Endothelial cell of umbilical vein (primary cell): ENCODE measurements around the gene LRRC74B. TPM values are rescaled to one million over a fixed set of nuclear protein-coding genes. Genes with fewer than 3 reads are reported as not detected.

Source experiments
- BruUV-seq: library from RNA; stranded (reverse); fragments of 400-500 nt; replicated peaks from 2 replicates; lab custom pipeline; 2021; lab: Mats Ljungman, UMichigan
- CTCF ChIA-PET: fragments of 300-600, 350-600 bp; sonication (Branson Sonifier 250); formaldehyde crosslinking; loops from one replicate; lab custom pipeline; 2021; ENCODE audit warnings: antibody characterized with exemption, inconsistent platforms; lab: Charles Lee
- POLR2A ChIA-PET: fragments of 300-600, 350-600 bp; sonication (Branson Sonifier 250); formaldehyde crosslinking; loops from one replicate; lab custom pipeline; 2021; ENCODE audit warnings: antibody characterized with exemption, inconsistent platforms; lab: Charles Lee
- DNase-seq: peaks from one replicate; pipeline ENCODE4 v3.0.0-alpha.2; 2011; ENCODE audit warnings: low read depth, low spot score
- FAIRE-seq: peaks from 2 replicates; lab custom pipeline; 2011; peaks lifted over from hg19 to GRCh38; lab: Jason Lieb, UNC
- H2AFZ ChIP-seq: 2 replicates; pipeline ENCODE4 v1.6.0; 2012; ENCODE audit warnings: low read depth, low read length, control low read depth, inconsistent platforms
- H3K27ac ChIP-seq: 2 replicates; pipeline ENCODE4 v1.5.1; 2011; ENCODE audit warnings: low read depth, mild to moderate bottlenecking, control low read depth, low read length, moderate library complexity; ENCODE audit not compliant: insufficient read depth
- H3K27me3 ChIP-seq, 2 experiments: 2 replicates each; pipeline versions ENCODE4 v1.6.0 to v1.6.1; 2011; ENCODE audit warnings: low read length in 2 of 2, mixed read lengths in 1 of 2; ENCODE audit not compliant: control insufficient read depth in 2 of 2, insufficient read depth in 2 of 2
- H3K36me3 ChIP-seq, 2 experiments: 2 replicates in 1 of 2; 3 replicates in 1 of 2; pipeline ENCODE4 v1.5.1; 2011; ENCODE audit warnings: low read length in 2 of 2, mild to moderate bottlenecking in 1 of 2, moderate library complexity in 1 of 2; ENCODE audit not compliant: control insufficient read depth in 2 of 2, insufficient read depth in 2 of 2; ENCODE audit errors: extremely low read depth in 1 of 2
- H3K4me1 ChIP-seq: 3 replicates; pipeline ENCODE4 v1.5.1; 2011; ENCODE audit warnings: mild to moderate bottlenecking, low read length; ENCODE audit not compliant: control insufficient read depth, insufficient read depth; ENCODE audit errors: extremely low read depth
- H3K4me2 ChIP-seq: 2 replicates; pipeline ENCODE4 v1.6.1; 2011; ENCODE audit warnings: low read length, control low read depth, mixed read lengths; ENCODE audit not compliant: insufficient read depth
- H3K4me3 ChIP-seq, 3 experiments: fragments of 200-600 bp in 1 of 3; sonication (generic), shearing (Covaris generic) in 1 of 3; replicated peaks in 1 of 3; 2 replicates each; pipeline ENCODE4 v1.5.1; 2011 to 2016; ENCODE audit warnings: control low read depth in 3 of 3, low read length in 3 of 3, mild to moderate bottlenecking in 2 of 3, inconsistent platforms in 1 of 3, low read depth in 1 of 3, moderate library complexity in 1 of 3; ENCODE audit not compliant: insufficient read depth in 1 of 3
- H3K79me2 ChIP-seq: 2 replicates; pipeline ENCODE4 v1.6.0; 2012; ENCODE audit warnings: low read length, inconsistent platforms; ENCODE audit not compliant: control insufficient read depth, insufficient read depth
- H3K9ac ChIP-seq: replicated peaks from 2 replicates; pipeline ENCODE3; 2011; ENCODE audit warnings: low read length, control low read depth; ENCODE audit not compliant: insufficient read depth; ENCODE audit errors: extremely low read depth
- H3K9me1 ChIP-seq: replicated peaks from 3 replicates; pipeline ENCODE4 v1.6.0; 2011; ENCODE audit warnings: mild to moderate bottlenecking, low read length; ENCODE audit not compliant: control insufficient read depth, insufficient read depth; ENCODE audit errors: extremely low read depth
- H3K9me3 ChIP-seq: replicated peaks from 2 replicates; pipeline ENCODE4 v1.5.1; 2012; ENCODE audit warnings: low read length, inconsistent platforms; ENCODE audit not compliant: control insufficient read depth, insufficient read depth
- H4K20me1 ChIP-seq: replicated peaks from 2 replicates; pipeline ENCODE3; 2011; ENCODE audit warnings: mild to moderate bottlenecking, low read length; ENCODE audit not compliant: control insufficient read depth, insufficient read depth; ENCODE audit errors: extremely low read depth
- EZH2 ChIP-seq: IDR thresholded peaks from 2 replicates; pipeline ENCODE4 v1.6.1; 2012; ENCODE audit warnings: borderline replicate concordance, low read depth, mild to moderate bottlenecking, moderate library complexity, low read length, inconsistent platforms; ENCODE audit not compliant: severe bottlenecking
- FOS ChIP-seq: IDR thresholded peaks from 2 replicates; pipeline ENCODE4 v1.6.1; 2011; ENCODE audit warnings: mild to moderate bottlenecking, low read length, moderate library complexity, borderline replicate concordance; ENCODE audit not compliant: insufficient read depth
- GATA2 ChIP-seq: IDR thresholded peaks from 2 replicates; pipeline ENCODE4 v1.7.0; 2011; ENCODE audit warnings: low read depth, mild to moderate bottlenecking, moderate library complexity, mixed read lengths, low read length; ENCODE audit not compliant: insufficient read length, insufficient read depth
- JUN ChIP-seq: IDR thresholded peaks from 2 replicates; pipeline ENCODE4 v1.6.1; 2011; ENCODE audit warnings: borderline replicate concordance, low read depth; ENCODE audit not compliant: insufficient read length, insufficient read depth
- MYC ChIP-seq: IDR thresholded peaks from one replicate; pipeline ENCODE4 v1.6.1; 2011; ENCODE audit warnings: mild to moderate bottlenecking, low read depth, low read length
- POLR2A ChIP-seq: IDR thresholded peaks from 2 replicates; pipeline ENCODE4 v1.6.1; 2012; ENCODE audit warnings: low read depth, mild to moderate bottlenecking, control low read depth, low read length
- POLR2AphosphoS5 ChIP-seq: IDR thresholded peaks from 2 replicates; pipeline ENCODE4 v1.6.1; 2012; ENCODE audit warnings: low read depth, mild to moderate bottlenecking, control low read depth, low read length, moderate library complexity; ENCODE audit not compliant: insufficient read depth
- dilution Hi-C: fragments of 300-500 bp; cut with MboI; formaldehyde crosslinking; loops from one replicate; pipeline ENCODE4 v1.15.0; 2019; ENCODE audit warnings: low sequenced_read_pairs; ENCODE audit not compliant: extremely low pct_ligation_motif_present
- intact Hi-C: fragments of 100-400 bp; cut with micrococcal nuclease; formaldehyde crosslinking; loops from one replicate; pipeline ENCODE4 v1.10.0; 2022
- polyA plus RNA-seq, 4 experiments: library from polyadenylated mRNA; depleted of rRNA in 3 of 4; stranded (reverse) in 3 of 4; unstranded in 1 of 4; fragments of >200 nt; gene quantifications; 2 replicates each; pipeline versions ENCODE4 v1.2.1 to v1.2.3, GENCODE V29; 2011 to 2012; ENCODE audit warnings: missing spikeins in 1 of 4
- total RNA-seq: library from RNA; stranded (reverse); gene quantifications from 2 replicates; pipeline ENCODE4 v1.2.3, GENCODE V29; 2021
- TF ChIP-seq, protein P1 (sequence below), 2 donors: IDR thresholded peaks; 1 replicate in 1 of 2; 2 replicates in 1 of 2; pipeline ENCODE4 v1.5.1; 2011; ENCODE audit warnings: low read length in 2 of 2, mild to moderate bottlenecking in 2 of 2, moderate library complexity in 2 of 2, control low read depth in 1 of 2, inconsistent platforms in 1 of 2, low read depth in 1 of 2; ENCODE audit not compliant: insufficient read depth in 1 of 2; ENCODE audit errors: extremely low read depth in 1 of 2
- TF ChIP-seq, protein P2 (sequence below): IDR thresholded peaks from 2 replicates; pipeline ENCODE4 v1.6.1; 2011; ENCODE audit not compliant: insufficient read depth, insufficient read length

LRRC74B gene
- total and polyA plus RNA-seq, 2 donors (not counting 3 experiments of a cell fraction or from before 2014, with no cell fraction given), result not detected

DNA sequence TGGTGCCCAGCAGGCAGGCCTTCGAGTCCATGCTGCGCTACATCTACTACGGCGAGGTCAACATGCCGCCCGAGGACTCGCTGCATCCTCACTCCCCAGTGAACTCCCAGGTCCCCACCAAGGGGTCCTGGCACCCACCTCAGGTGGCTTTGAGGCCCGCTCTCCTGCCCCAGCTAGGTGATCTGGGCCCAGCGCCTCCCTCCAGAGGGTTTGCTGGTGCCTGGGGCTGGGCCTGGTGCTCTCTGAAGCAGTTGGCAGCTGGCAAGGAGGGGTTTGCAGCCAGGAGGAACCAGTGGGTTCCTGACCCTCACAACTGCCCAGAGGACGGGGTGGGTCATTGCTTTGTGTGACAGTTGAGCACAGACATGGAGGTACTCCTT is 49.7 kb upstream of the LRRC74B start:
- no TSS peak for BruUV-seq
- DNase-seq (no peak), FAIRE-seq (no peak)
- Histone ChIP-seq H3K27me3 (no peaks in the 10 kb centered on the region), H3K9ac (no peak overlapping the region), H3K4me3 (no peak overlapping the region), H3K79me2 (peaks cover 12% of the 10 kb centered on the region), H3K4me2 (no peak overlapping the region), H3K36me3 (peaks cover 5 to 34% of the 10 kb centered on the region in 2 experiments), H3K27ac (no peak overlapping the region), H4K20me1 (no peaks in the 10 kb centered on the region), H2AFZ (no peak overlapping the region), H3K4me1 (peaks cover 10% of the 10 kb centered on the region), H3K9me3 (no peaks in the 10 kb centered on the region), H3K9me1 (no peaks in the 10 kb centered on the region)
- no peak for TF ChIP-seq GATA2
- TF ChIP-seq JUN, result no peak
- TF ChIP-seq FOS, result no peak
- TF ChIP-seq POLR2A, result no peak
- TF ChIP-seq POLR2AphosphoS5, result no peak
- no peak for TF ChIP-seq EZH2
- TF ChIP-seq, protein P1, sequence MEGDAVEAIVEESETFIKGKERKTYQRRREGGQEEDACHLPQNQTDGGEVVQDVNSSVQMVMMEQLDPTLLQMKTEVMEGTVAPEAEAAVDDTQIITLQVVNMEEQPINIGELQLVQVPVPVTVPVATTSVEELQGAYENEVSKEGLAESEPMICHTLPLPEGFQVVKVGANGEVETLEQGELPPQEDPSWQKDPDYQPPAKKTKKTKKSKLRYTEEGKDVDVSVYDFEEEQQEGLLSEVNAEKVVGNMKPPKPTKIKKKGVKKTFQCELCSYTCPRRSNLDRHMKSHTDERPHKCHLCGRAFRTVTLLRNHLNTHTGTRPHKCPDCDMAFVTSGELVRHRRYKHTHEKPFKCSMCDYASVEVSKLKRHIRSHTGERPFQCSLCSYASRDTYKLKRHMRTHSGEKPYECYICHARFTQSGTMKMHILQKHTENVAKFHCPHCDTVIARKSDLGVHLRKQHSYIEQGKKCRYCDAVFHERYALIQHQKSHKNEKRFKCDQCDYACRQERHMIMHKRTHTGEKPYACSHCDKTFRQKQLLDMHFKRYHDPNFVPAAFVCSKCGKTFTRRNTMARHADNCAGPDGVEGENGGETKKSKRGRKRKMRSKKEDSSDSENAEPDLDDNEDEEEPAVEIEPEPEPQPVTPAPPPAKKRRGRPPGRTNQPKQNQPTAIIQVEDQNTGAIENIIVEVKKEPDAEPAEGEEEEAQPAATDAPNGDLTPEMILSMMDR (IDR thresholded peaks at IDR 0.05; ENCODE audit: extremely low read depth in 1 of 2, insufficient read depth in 1 of 2, low read depth in 1 of 2, low read length in 2 of 2), result no peak
- TF ChIP-seq MYC, result no peak
- TF ChIP-seq, protein P2, sequence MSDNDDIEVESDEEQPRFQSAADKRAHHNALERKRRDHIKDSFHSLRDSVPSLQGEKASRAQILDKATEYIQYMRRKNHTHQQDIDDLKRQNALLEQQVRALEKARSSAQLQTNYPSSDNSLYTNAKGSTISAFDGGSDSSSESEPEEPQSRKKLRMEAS, result no peak
- intact Hi-C loops (no loop called here), dilution Hi-C loops (no loop called here)
- ChIA-PET POLR2A (no interaction called here), CTCF (no interaction called here)
